Coronary artery (tissue), 2 donors: ENCODE measurements around the gene PGBD1.

Source experiments
- DNase-seq: peaks from one replicate; pipeline ENCODE4 v3.0.0-alpha.2; 2017; ENCODE audit warnings: low spot score
- H3K27ac ChIP-seq, 2 donors: fragments of 200-600 bp; sonication (generic); one replicate each; pipeline ENCODE4 v1.5.1; 2016 to 2019
- H3K4me3 ChIP-seq: fragments of 200-600 bp; sonication (generic); 2 replicates; pipeline ENCODE4 v1.5.1; 2016; ENCODE audit warnings: mild to moderate bottlenecking, moderate library complexity
- CTCF ChIP-seq: fragments of 200-600 bp; sonication (generic); IDR thresholded peaks from one replicate; pipeline ENCODE4 v1.5.1; 2019; ENCODE audit warnings: antibody characterized with exemption

Gene PGBD1

DNA sequence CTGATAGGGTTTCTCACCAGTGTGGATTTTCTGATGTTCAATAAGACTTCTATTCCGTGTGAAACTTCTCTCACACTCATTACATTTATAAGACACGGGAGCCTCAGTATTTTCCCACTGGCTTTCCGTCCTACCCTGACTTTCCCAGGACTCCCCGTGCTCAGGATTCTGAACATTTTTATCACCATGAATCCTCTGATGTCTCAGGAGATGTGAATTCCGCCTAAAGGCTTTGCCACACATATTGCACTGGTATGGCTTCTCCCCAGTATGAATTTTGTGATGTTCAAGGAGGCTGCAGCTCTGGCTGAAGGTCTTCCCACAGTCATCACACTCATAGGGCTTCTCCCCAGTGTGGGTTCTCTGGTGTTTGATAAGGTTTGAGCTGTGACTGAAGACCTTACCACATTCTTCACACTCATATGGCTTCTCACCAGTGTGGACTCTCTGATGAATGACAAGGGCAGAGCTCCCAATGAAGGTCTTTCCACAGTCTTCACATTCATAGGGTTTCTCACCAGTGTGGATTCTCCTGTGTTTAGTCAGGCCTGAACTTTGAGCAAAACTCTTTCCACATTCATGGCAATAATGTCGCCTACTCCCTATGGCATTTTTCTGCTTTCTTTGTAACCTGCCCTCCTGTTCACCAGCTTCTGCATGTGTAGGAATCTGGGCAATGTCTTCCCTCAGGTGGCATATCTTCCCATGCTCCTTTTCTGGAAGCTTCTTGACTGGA lies 36.0 kb upstream of the PGBD1 start:
- Histone ChIP-seq H3K4me3 (no peak overlapping the region), H3K27ac (no peak overlapping the region)
- no peak for DNase-seq
- TF ChIP-seq CTCF, result no peak

GRCh38 chr6:28248916-28249315 lies 32.5 kb upstream of the PGBD1 start:
- no peak overlapping the region for H3K27ac ChIP-seq
- TF ChIP-seq CTCF, result no peak
- H3K4me3 ChIP-seq, result no peak overlapping the region
- no peak for DNase-seq

GRCh38 chr6:28250747-28251146 lies 30.6 kb upstream of the PGBD1 start:
- TF ChIP-seq CTCF, result no peak
- Histone ChIP-seq H3K4me3 (peak overlapping the region; percentile 85), H3K27ac (no peak overlapping the region)
- DNase-seq, result no peak

DNA sequence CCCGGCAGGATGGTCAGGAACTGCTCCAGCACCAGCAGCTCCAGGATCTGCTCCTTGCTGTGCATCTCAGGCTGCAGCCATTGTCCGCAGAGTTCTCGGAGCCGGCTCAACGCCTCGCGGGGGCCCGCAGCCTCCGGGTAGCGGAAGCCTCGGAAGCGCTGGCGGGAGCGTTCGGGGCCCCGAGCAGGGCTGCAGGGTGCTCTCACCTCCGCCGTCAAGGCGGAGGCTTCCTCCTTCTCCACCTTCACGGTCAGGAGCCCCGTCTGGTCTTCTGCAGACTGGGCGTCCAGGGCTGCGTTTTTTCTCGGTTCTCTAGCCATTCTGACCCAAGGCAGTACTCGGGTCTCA lies 29.7 kb upstream of the PGBD1 start:
- no peak for TF ChIP-seq CTCF
- Histone ChIP-seq H3K4me3 (peak overlapping the region; percentile 85), H3K27ac (peak overlapping the region; percentile 18 to 63)
- DNase-seq, result no peak

DNA sequence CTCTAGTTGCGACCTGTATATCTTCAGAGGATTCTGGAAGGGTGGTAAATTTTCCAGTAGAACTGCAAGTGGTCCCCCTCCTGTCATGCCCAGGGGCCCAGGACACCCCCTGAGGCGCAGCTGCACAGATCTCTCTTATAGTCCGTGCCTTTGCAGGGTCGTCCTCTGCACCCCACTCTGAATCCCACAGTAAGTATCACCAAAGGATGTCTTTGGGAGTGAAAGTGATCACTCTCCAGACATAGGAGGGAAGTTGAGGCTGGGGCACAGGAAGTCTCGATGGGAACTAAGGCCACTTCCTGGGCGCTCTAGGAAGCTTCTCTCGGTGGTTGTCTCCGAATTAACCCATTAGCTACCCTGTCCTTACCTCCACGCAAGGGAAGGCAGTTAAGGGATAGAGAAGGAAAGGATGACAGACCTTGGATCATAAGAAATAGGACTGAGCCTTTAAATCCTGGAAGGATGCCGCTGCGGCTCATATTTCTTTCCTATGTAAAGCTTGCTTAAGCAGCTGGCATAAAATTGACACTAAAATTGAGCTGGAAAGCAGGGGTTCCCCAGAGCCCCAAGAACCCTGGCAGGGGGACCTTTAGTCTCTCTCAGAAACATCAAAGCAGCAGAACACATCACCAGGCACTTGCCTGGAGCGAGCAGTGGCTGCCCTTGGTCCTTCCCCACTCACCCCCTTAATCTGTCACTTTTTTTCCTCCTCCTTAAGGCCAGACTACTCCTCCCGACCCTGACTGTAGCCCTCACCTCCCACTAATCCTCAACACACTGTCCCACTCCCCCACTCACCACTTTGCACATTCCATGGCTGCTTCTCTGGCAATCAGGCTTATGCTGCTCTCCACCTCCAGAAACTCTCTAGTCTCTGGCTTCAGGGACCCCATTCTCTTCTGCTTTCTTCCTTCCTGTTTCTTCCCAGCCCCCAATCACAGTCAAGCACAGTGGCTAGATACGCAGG lies 29.1 kb upstream of the PGBD1 start, which contains the start of gene ZKSCAN4:
Gene ZKSCAN4, minus strand, starts transcription at position 261 of the 967 bp plus-strand sequence. CDS start 289 bp downstream, outside the sequence.
- no peak for DNase-seq
- peak within 1 kb of the TSS; percentile 18 to 63 for H3K27ac ChIP-seq
- TF ChIP-seq CTCF, result no peak
- H3K4me3 ChIP-seq, result peak within 1 kb of the TSS; percentile 85

GRCh38 chr6:28254121-28254519 lies 27.3 kb upstream of the PGBD1 start:
- H3K4me3 ChIP-seq, result no peak overlapping the region
- peak overlapping the region in 1 of 2 donors; percentile 48 for H3K27ac ChIP-seq
- DNase-seq, result no peak
- no peak for TF ChIP-seq CTCF
